Ovary (tissue), 9 donors: ENCODE data around the gene PLAU. TPM values are rescaled to one million over a fixed set of nuclear protein-coding genes. Genes with fewer than 3 reads are reported as not detected.
A peak's percentile ranks its signal among the peaks of the same experiment; 100 is the strongest.

Source experiments
- DNase-seq, 5 donors: peaks; one replicate each; pipeline ENCODE4 v3.0.0-alpha.2; 2019 to 2020
- H3K27ac ChIP-seq, 2 donors: fragments of 200-600 bp; one replicate each; pipeline versions ENCODE4 v1.5.1 to v1.8.0; 2019 to 2022
- H3K27me3 ChIP-seq: fragments of 200-600 bp; one replicate; pipeline ENCODE4 v1.8.0; 2022
- H3K36me3 ChIP-seq: fragments of 200-600 bp; sonication (generic); one replicate; pipeline ENCODE4 v1.5.1; 2019
- H3K4me1 ChIP-seq: one replicate; pipeline ENCODE4 v1.8.1; 2013; ENCODE audit warnings: mild to moderate bottlenecking, moderate library complexity; ENCODE audit not compliant: insufficient read depth
- H3K4me3 ChIP-seq: fragments of 200-600 bp; sonication (generic); one replicate; pipeline ENCODE4 v1.5.1; 2017
- H3K9me3 ChIP-seq, 2 donors: fragments of 200-600 bp in 1 of 2; sonication (generic) in 1 of 2; one replicate each; pipeline versions ENCODE4 v1.5.1 to v1.8.1; 2013 to 2019; ENCODE audit warnings: mild to moderate bottlenecking in 1 of 2, moderate library complexity in 1 of 2
- CTCF ChIP-seq, 3 donors: fragments of 450-650 bp in 2 of 3; fragments of 200-600 bp in 1 of 3; IDR thresholded peaks; one replicate each; pipeline versions ENCODE4 v1.5.1 to v1.8.0; 2016 to 2022; ENCODE audit warnings: antibody characterized with exemption in 3 of 3, mild to moderate bottlenecking in 1 of 3
- EP300 ChIP-seq: sonication (generic); formaldehyde crosslinking; IDR thresholded peaks from one replicate; pipeline ENCODE4 v1.6.1; 2017; ENCODE audit warnings: antibody characterized with exemption
- POLR2A ChIP-seq: fragments of 450-650 bp; IDR thresholded peaks from one replicate; pipeline ENCODE4 v1.6.1; 2017; ENCODE audit warnings: antibody characterized with exemption, mild to moderate bottlenecking, moderate library complexity
- WGBS, 3 donors: extraction: QIAGEN DNeasy Blood & Tissue Kit in 1 of 3; methylation state at CpG; one replicate each; pipeline versions ENCODE4 v1.1.5 to v1.1.7; 2013 to 2017; 5-methylcytosine and 5-hydroxymethylcytosine counted together
- intact Hi-C, 4 donors: fragments of 100-400 bp; cut with DNase I; formaldehyde crosslinking; loops; one replicate each; pipeline versions ENCODE4 v1.11.0 to v1.15.1; 2022 to 2023
- polyA plus RNA-seq, 2 donors: library from polyadenylated mRNA; stranded (reverse); fragments of 200-250 nt in 1 of 2; fragments of 350-450 nt in 1 of 2; fragmentation: Illumina TruSeq in 1 of 2; extraction: RNeasy Lipid Tissue Mini Kit (QIAGEN cat#74804) in 1 of 2; gene quantifications; one replicate each; pipeline ENCODE4 v1.2.3, GENCODE V29; 2013 to 2014
- total RNA-seq, 7 donors: library from RNA; depleted of rRNA in 2 of 7; stranded (reverse); fragments of >200 nt in 2 of 7; fragmentation: NEBNext Ultra II Directional in 3 of 7; extraction: Animal tissue kit (Norgen Biotek cat#: 25700) in 3 of 7; gene quantifications; one replicate each; pipeline versions ENCODE4 v1.1.0 to v1.2.4, GENCODE V29; 2016 to 2023
- donor health status: DM: no; HTN: no; CAD: no; lungs with moderate emphysema.
- donor health status: DM: no; HTN: no; CAD: no.
- donor health status: Bipolar disorder and iron deficiency.
- donor health status: DM: yes; HTN: yes; CAD: no.
- donor health status: DM: no; HTN: no; CAD: no.
- donor health status: DM: yes; HTN: yes; CAD: no.

The PLAU gene
- total and polyA plus RNA-seq, 9 donors: 0.24 to 12.6 (median 4.6) TPM

GRCh38 chr10:73878365-73878764 lies 32.6 kb upstream of the PLAU start:
- no peaks in the 10 kb centered on the region for H3K36me3 ChIP-seq
- H3K27me3 ChIP-seq: no peaks in the 10 kb centered on the region
- peaks cover 3% of the 10 kb centered on the region for H3K4me1 ChIP-seq
- 87 to 93% (median 88%) methylated on average over 1 of the region's 1 CpG for WGBS, 3 donors
- intact Hi-C loops: loop anchor here in 1 of 4 donors (2.0 kb wide), 1 partner anchor 30 kb away; no protein-coding TSS in a partner anchor
- no peaks in the 10 kb centered on the region for H3K9me3 ChIP-seq
- H3K4me3 ChIP-seq: no peak overlapping the region
- no peak overlapping the region for H3K27ac ChIP-seq
- no peak for TF ChIP-seq CTCF (IDR thresholded peaks at IDR 0.05)
- TF ChIP-seq POLR2A: no peak
- no peak for TF ChIP-seq EP300
- no peak for DNase-seq

- H3K36me3 ChIP-seq: no peaks in the 10 kb centered on the region
- no peaks in the 10 kb centered on the region for H3K27me3 ChIP-seq
- no peak for TF ChIP-seq EP300
- TF ChIP-seq CTCF (IDR thresholded peaks at IDR 0.05): peak; percentile 65 to 96 (median 85)
- TF ChIP-seq POLR2A: no peak
- DNase-seq: peak; percentile 66 to 87 (median 79)
- WGBS, 3 donors: 10 to 11% (median 11%) methylated on average over 14 of the region's 14 CpGs
- H3K4me1 ChIP-seq: peaks cover 3% of the 10 kb centered on the region
- H3K27ac ChIP-seq: no peak overlapping the region
- intact Hi-C loops: loop anchor here in 3 of 4 donors (1.0 to 2.0 kb wide), 2 partner anchors 31 to 32 kb away; no protein-coding TSS in a partner anchor
- no peak overlapping the region for H3K4me3 ChIP-seq
- H3K9me3 ChIP-seq: no peaks in the 10 kb centered on the region
These were observed 31.4 kb upstream of the PLAU start for GRCh38 chr10:73879296-73880173.

- WGBS, 3 donors: 80 to 89% (median 88%) methylated on average over 3 of the region's 3 CpGs
- no peaks in the 10 kb centered on the region for H3K9me3 ChIP-seq
- intact Hi-C loops: loop anchor here in 1 of 4 donors (2.0 kb wide), 1 partner anchor 33 kb away; no protein-coding TSS in a partner anchor
These were observed 29.6 kb upstream of the PLAU start for GRCh38 chr10:73881221-73881919.

More at GRCh38 chr10:73881221-73881919, 29.6 kb upstream of the PLAU start:
- no peak for DNase-seq
- Histone ChIP-seq H3K27me3 (no peaks in the 10 kb centered on the region), H3K27ac (no peak overlapping the region), H3K4me3 (no peak overlapping the region), H3K36me3 (no peaks in the 10 kb centered on the region), H3K4me1 (peaks cover 2% of the 10 kb centered on the region)
- TF ChIP-seq CTCF (IDR thresholded peaks at IDR 0.05) (no peak), EP300 (no peak), POLR2A (no peak)
